ENCODE data around the gene VPS39.

Gene VPS39

GRCh38 chr15:42157381-42157780 is 50.7 kb downstream of the VPS39 start:
- DNase-seq, result no peak

GRCh38 chr15:42156243-42156922 is 51.7 kb downstream of the VPS39 start, which contains the start of gene PLA2G4F:
TSS of gene PLA2G4F (minus strand) at chr15:42156636. CDS start at chr15:42156549, 87 bp downstream.
- no peak for DNase-seq

GRCh38 chr15:42155546-42156242 is 52.4 kb downstream of the VPS39 start:
- DNase-seq, result no peak

- DNase-seq, result no peak
Measured at GRCh38 chr15:42154956-42155355, 53.1 kb downstream of the VPS39 start.

GRCh38 chr15:42154212-42154941 is 53.7 kb downstream of the VPS39 start:
- DNase-seq, result no peak

GRCh38 chr15:42153874-42154211 is 54.3 kb downstream of the VPS39 start:
- no peak for DNase-seq

GRCh38 chr15:42152921-42153698 is 55.0 kb downstream of the VPS39 start:
- DNase-seq, result no peak

- DNase-seq, result no peak
Measured at GRCh38 chr15:42152196-42152920, 55.7 kb downstream of the VPS39 start.

GRCh38 chr15:42151736-42152135 is 56.4 kb downstream of the VPS39 start:
- peak; percentile 43 for DNase-seq

- DNase-seq, result no peak
Measured at GRCh38 chr15:42151141-42151561, 57.0 kb downstream of the VPS39 start.

GRCh38 chr15:42150219-42150970 is 57.7 kb downstream of the VPS39 start:
- DNase-seq, result no peak

- DNase-seq, result no peak
Measured at GRCh38 chr15:42149493-42150218, 58.4 kb downstream of the VPS39 start.

- no peak for DNase-seq
Measured at GRCh38 chr15:42148808-42149492, 59.2 kb downstream of the VPS39 start.

GRCh38 chr15:42147431-42147735 is 60.7 kb downstream of the VPS39 start:
- DNase-seq, result no peak

- DNase-seq, result no peak
Measured at GRCh38 chr15:42146551-42147430, 61.3 kb downstream of the VPS39 start.

- DNase-seq, result no peak
Measured at GRCh38 chr15:42145546-42146455, 62.3 kb downstream of the VPS39 start.

GRCh38 chr15:42144841-42145375 is 63.2 kb downstream of the VPS39 start:
- DNase-seq, result no peak

Data from MV-4-11 (cell line).